ENCODE results near the gene PRR23E. TPM values are rescaled to one million over a fixed set of nuclear protein-coding genes. Genes with fewer than 3 reads are reported as not detected.

The PRR23E gene
- total and polyA plus RNA-seq, 12 donors, result not detected

DNA sequence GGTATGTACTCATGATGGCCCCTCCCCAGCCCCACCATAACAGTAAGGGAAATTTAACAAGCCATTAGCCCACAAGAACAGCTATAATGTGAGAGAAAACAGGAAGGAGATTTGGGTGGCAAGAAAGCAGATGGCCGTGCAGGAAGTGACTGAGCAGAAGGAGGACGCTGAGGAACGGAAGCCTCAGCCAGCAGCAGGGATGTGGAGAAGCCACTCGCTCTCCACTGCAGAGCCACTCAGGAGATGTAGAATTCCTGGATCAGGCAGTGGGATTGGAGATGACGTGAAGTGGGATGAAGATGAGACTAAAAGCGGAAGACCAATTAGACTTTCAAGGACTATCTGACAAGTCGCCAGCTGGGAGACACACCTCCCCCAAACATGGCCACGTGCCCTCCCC is 31.2 kb downstream of the PRR23E start:
- peak in 1 of 7 donors; percentile 27 for DNase-seq
- no peak overlapping the region for H3K4me3 ChIP-seq
- H3K27me3 ChIP-seq, result no peaks in the 10 kb centered on the region
- 57 to 69% (median 61%) methylated on average over 8 of the region's 8 CpGs for WGBS, 4 donors
- H3K27ac ChIP-seq, result no peak overlapping the region
- intact Hi-C loops (cut with DNase I), result no loop called here
- H3K9me3 ChIP-seq (replicated peaks in 1 of 3), result no peaks in the 10 kb centered on the region
- no peaks in the 10 kb centered on the region for H3K4me1 ChIP-seq (replicated peaks in 1 of 2)
- H3K36me3 ChIP-seq (replicated peaks in 1 of 2), result no peaks in the 10 kb centered on the region
- TF ChIP-seq POLR2A (IDR thresholded peaks at IDR 0.05), result no peak
- no peak for TF ChIP-seq CTCF (IDR thresholded peaks at IDR 0.05)

DNA sequence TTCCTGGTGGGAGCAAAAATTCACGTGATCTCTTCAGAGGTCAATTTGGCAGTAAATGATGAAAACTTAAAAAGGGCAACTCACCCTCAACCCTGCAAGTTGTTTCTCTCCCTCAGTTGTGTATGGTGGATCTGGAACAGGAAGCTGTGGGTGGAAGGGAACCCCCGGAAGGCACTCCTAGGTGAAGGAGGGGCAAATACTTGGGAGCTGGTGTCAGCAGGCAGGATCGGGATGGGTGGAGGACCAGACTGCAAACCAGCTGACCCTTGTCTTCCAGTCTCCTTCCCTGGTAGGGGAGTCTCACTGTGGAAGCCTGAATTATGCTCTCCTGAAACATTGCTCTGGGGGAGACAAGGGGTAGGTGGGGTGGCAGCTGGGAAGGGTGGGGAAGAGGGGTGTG is 33.5 kb downstream of the PRR23E start:
- Histone ChIP-seq H3K4me1 (replicated peaks in 1 of 2) (no peaks in the 10 kb centered on the region), H3K27me3 (no peaks in the 10 kb centered on the region), H3K36me3 (replicated peaks in 1 of 2) (no peaks in the 10 kb centered on the region), H3K27ac (no peak overlapping the region), H3K4me3 (no peak overlapping the region), H3K9me3 (replicated peaks in 1 of 3) (no peaks in the 10 kb centered on the region)
- 28 to 73% (median 53%) methylated on average over 3 of the region's 3 CpGs for WGBS, 4 donors
- no peak for TF ChIP-seq POLR2A (IDR thresholded peaks at IDR 0.05)
- no peak for TF ChIP-seq CTCF (IDR thresholded peaks at IDR 0.05)
- DNase-seq, result no peak
- intact Hi-C loops (cut with DNase I), result no loop called here

GRCh38 chr3:127226946-127227842 is 34.3 kb downstream of the PRR23E start:
- intact Hi-C loops (cut with DNase I), result no loop called here
- H3K9me3 ChIP-seq (replicated peaks in 1 of 3), result no peaks in the 10 kb centered on the region
- no peak overlapping the region for H3K4me3 ChIP-seq
- H3K27me3 ChIP-seq, result no peaks in the 10 kb centered on the region
- no peaks in the 10 kb centered on the region for H3K36me3 ChIP-seq (replicated peaks in 1 of 2)
- peak in 2 of 7 donors; percentile 20 to 33 for DNase-seq
- no peaks in the 10 kb centered on the region for H3K4me1 ChIP-seq (replicated peaks in 1 of 2)
- TF ChIP-seq CTCF (IDR thresholded peaks at IDR 0.05), result no peak
- TF ChIP-seq POLR2A (IDR thresholded peaks at IDR 0.05), result no peak
- 25 to 79% (median 40%) methylated on average over 3 to 21 of the region's 22 CpGs for WGBS, 4 donors
- no peak overlapping the region for H3K27ac ChIP-seq

GRCh38 chr3:127228866-127229265 is 35.9 kb downstream of the PRR23E start:
- no peak for DNase-seq
- no peak for TF ChIP-seq CTCF (IDR thresholded peaks at IDR 0.05)
- no peak for TF ChIP-seq POLR2A (IDR thresholded peaks at IDR 0.05)
- intact Hi-C loops (cut with DNase I), result no loop called here
- Histone ChIP-seq H3K27ac (no peak overlapping the region), H3K27me3 (no peaks in the 10 kb centered on the region), H3K4me3 (no peak overlapping the region), H3K4me1 (replicated peaks in 1 of 2) (no peaks in the 10 kb centered on the region), H3K36me3 (replicated peaks in 1 of 2) (no peaks in the 10 kb centered on the region), H3K9me3 (replicated peaks in 1 of 3) (no peaks in the 10 kb centered on the region)
- 78 to 85% (median 79%) methylated on average over 2 of the region's 2 CpGs for WGBS, 4 donors
